Measurements from ENCODE around the gene RELN. TPM values are rescaled to one million over a fixed set of nuclear protein-coding genes. Genes with fewer than 3 reads are reported as not detected.

The RELN gene
- total RNA-seq, 4 donors from 2014 or later = 0.57 to 4.2 (median 1.5) TPM

DNA sequence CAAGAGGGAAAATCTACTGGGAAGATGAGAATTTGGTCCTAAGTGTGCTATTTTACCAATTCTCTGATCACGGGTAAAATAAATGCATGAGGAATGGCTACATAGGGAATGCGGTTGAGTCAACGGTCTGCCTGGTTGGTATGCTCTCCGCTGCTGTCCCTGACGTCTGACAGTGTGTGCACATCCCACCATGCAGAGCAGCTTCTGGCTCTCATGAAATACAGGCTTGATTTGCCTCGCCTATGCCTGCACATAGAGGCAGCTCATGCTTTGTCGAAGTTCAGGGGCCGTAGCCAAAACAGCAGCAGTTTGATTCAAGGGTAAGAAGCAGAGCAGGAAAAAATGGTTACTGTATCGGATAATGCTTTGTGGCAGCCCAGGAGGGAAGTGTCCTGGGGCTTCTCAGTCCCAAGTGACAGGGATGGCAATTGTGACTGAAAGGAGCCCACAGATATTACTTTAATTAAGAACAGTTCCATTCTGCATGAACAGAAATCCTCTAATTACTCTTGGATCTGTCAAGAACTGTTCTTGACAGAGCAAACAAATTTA lies 275.0 kb downstream of the RELN start:
- TF ChIP-seq, protein P1, sequence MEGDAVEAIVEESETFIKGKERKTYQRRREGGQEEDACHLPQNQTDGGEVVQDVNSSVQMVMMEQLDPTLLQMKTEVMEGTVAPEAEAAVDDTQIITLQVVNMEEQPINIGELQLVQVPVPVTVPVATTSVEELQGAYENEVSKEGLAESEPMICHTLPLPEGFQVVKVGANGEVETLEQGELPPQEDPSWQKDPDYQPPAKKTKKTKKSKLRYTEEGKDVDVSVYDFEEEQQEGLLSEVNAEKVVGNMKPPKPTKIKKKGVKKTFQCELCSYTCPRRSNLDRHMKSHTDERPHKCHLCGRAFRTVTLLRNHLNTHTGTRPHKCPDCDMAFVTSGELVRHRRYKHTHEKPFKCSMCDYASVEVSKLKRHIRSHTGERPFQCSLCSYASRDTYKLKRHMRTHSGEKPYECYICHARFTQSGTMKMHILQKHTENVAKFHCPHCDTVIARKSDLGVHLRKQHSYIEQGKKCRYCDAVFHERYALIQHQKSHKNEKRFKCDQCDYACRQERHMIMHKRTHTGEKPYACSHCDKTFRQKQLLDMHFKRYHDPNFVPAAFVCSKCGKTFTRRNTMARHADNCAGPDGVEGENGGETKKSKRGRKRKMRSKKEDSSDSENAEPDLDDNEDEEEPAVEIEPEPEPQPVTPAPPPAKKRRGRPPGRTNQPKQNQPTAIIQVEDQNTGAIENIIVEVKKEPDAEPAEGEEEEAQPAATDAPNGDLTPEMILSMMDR (IDR thresholded peaks at IDR 0.05; ENCODE audit: low read depth) = no peak

- TF ChIP-seq, protein P1 (IDR thresholded peaks at IDR 0.05; ENCODE audit: low read depth) = no peak
These were observed 276.3 kb downstream of the RELN start for GRCh38 chr7:103712991-103713778.

DNA sequence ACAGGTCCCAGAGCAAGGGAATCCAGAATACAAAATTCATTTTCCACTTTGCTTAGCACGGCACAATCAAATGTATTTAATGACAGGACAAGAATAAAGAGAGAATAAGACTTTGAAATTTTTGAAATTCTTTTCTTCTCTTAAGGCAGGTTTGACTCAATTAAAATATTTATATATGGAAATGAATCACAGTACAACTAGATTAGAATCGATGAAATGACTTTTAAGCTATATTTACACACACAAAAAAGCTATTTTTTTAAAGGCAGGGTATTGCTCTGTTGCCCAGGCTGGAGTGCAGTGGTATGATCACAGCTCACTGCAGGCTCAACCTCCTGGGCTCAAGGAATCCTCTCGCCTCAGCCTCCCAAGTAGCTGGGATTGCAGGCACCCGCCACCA lies 278.0 kb downstream of the RELN start:
- TF ChIP-seq, protein P1 (IDR thresholded peaks at IDR 0.05; ENCODE audit: low read depth) = no peak

DNA sequence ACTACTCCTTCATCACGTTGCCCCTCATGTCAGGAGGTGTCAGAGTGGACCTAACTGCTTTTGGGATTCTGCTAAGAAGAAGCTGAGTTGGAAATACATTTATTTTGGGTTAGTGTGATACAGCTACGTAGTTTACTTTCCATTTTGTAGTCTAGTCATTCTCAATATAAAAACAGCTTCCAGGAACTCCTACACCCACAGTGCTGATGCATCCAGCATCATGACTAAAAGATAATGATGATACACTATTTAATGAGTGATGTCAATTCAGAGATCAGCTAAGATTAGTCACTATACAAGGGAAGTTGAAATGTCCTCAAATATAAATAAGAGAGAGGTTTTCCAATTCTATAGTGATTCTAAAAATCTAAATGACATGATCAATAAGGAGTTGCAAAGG lies 279.2 kb downstream of the RELN start:
- TF ChIP-seq, protein P1 (IDR thresholded peaks at IDR 0.05; ENCODE audit: low read depth) = no peak

DNA sequence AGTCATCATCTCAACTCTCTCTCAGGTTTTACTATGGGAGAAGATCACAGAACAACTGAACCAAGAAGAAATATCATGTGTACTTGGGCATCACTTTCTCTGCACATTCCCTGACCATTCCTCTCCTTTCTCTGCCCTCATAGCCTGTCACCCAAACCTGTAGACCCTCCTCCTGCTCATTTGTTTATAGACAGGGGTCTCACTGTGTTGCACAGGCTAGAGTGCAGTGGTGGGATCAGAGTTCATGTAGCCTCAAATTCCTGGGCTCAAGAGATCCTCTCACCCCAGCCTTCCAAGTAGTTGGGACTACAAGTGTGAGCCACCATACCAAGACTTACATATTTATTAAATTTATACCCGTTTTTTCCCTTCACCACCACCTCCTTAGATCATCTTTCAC lies 282.7 kb downstream of the RELN start:
- TF ChIP-seq, protein P1 (IDR thresholded peaks at IDR 0.05; ENCODE audit: low read depth) = no peak

DNA sequence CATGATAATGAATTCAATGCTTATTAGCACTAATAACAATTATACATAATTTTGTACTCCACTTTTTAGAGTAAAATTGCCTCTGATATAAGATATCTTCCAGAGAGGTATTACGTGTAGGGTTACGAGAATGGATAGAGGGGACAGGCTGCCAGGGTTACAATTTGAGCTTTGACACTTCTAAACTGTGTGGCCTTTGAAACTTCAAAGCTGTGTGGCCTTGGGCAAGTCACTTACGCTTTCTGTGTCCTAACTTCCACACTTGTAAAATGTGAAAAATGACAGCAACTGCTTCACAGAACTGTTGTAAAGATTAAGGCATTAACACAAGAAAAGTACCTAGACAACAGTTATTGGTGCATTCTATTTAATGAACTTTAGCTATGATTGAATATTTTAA lies 283.9 kb downstream of the RELN start:
- TF ChIP-seq, protein P1 (IDR thresholded peaks at IDR 0.05; ENCODE audit: low read depth) = no peak

GRCh38 chr7:103704701-103705100 lies 284.8 kb downstream of the RELN start:
- TF ChIP-seq, protein P1 (IDR thresholded peaks at IDR 0.05; ENCODE audit: low read depth) = no peak
